Effector CD8-positive, alpha-beta T cell (primary cell): ENCODE results near the gene INMT.

ENCODE experiments used
- DNase-seq: peaks from one replicate; lab custom pipeline; 2025; lab: John Stamatoyannopoulos, UW

INMT gene

GRCh38 chr7:30780941-30781340, 29.0 kb downstream of the INMT start:
- DNase-seq = no peak

DNA sequence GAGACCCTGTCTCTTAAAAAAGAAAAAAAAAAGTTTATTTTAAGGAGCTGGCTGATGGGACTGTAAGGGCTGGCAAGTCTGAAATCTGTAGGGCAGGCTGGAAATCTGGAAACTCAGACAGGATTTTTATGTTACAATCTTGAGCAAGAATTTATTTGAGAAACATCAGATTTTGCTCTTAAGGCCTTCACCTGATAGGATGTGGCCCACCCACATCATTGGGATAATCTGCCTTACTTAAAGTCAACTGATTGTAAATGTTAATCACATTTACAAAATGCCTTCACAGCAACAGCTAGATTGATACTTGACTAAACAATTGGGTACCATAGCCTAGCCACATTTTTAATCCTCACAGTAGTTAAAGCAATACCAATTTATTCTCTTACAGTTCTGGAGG, 30.8 kb downstream of the INMT start:
- no peak for DNase-seq

- DNase-seq = no peak
Measured at GRCh38 chr7:30785786-30786185, 33.9 kb downstream of the INMT start.

- no peak for DNase-seq
Measured at GRCh38 chr7:30787486-30787885, 35.6 kb downstream of the INMT start.

- DNase-seq = no peak
Measured at GRCh38 chr7:30788640-30789333, 36.9 kb downstream of the INMT start.

- no peak for DNase-seq
Measured at GRCh38 chr7:30789334-30789711, 37.4 kb downstream of the INMT start.

GRCh38 chr7:30790356-30790755, 38.4 kb downstream of the INMT start:
- no peak for DNase-seq

DNA sequence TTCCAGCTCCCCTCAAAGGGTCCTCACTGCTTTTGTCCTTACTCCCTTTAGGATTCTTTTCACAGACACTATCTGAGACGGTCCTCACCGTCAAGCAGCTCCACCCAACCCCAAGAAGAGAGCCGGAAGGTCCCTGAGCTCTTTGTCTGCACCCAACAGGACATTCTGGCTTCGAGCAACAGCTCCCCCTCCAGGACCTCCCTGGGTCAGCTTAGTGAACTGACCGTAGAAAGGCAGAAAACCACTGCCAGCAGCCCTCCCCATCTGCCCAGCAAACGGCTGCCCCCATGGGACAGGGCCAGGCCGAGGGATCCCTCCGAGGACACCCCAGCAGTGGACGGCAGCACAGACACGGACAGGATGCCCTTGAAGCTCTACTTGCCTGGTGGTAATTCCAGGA, 39.2 kb downstream of the INMT start:
- no peak for DNase-seq

DNA sequence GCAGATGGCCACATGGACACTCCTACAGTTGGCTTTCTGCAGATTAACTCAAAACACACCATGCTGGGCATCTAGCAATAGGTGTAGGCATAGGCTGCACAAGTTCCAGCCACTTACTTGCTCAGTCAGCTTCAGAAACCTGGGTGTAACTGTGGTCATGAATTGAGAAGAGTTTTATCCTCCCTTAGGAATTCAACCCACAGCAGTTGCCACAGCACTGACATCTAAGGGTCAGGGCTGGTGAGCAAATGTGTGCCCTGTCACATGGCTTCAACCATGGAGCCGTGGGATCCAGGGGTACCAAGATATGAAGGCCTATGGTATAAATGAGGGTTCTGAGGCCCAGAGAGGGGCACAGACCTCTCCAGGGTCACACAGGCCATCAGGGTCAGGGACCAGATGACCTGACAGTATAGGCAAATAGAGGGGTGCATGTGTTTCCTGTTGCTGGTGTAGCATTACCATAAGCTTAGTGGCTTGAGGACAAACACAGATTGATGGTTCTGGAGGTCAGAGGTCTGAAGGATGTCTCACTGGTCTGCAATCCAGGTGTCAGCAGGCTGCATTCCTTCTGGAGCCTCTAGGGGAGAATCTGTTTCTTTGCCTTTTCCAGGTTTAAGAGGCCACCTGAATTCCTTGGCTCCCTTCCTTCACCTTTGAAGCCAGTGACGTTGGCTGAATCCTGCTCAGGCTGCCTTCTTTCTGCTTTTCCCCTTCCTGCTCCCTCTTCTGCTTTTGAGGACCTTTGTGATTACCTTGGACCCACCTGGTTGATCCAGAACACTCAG, 43.4 kb downstream of the INMT start:
- DNase-seq = no peak

GRCh38 chr7:30796105-30796869, 44.4 kb downstream of the INMT start:
- no peak for DNase-seq

GRCh38 chr7:30797176-30798040, 45.5 kb downstream of the INMT start:
- DNase-seq = no peak

DNA sequence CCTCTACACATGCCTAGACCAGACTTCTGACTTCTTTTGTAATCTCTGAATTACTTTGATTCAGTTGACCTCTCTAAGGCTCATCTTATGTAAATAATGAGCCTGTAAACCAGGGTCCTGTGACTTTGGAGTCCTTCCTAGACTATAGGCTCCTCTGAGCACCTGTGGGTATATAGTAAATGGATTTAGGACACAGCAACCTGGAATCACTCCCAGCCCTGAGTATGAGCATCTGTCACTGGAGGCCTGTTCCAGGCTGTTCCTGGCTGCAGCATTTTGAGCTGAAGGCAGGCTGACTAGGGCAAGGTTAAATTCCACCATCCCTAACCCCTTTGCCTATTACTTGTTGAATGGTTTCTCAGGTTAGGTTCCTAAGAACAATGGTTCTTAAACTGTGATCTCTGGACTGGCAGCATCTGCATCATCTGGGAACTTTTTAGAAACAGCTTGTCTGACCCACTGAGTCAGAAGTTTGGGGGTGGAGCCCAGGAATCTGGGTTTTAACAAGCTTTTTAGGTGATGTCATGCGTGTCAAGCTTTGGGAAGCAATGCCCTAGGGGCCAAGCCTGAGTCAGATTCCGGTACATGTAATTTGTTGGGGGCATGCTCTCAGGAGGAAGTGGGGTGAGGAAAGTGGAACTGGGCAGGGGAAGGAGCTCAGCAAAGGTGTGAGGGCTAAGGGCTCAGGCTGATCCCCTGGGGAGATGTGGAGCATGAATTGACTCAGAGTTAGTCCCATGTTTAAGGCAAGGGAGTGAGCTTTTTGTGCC, 47.5 kb downstream of the INMT start:
- no peak for DNase-seq

- DNase-seq = no peak
Measured at GRCh38 chr7:30799976-30800661, 48.2 kb downstream of the INMT start.

DNA sequence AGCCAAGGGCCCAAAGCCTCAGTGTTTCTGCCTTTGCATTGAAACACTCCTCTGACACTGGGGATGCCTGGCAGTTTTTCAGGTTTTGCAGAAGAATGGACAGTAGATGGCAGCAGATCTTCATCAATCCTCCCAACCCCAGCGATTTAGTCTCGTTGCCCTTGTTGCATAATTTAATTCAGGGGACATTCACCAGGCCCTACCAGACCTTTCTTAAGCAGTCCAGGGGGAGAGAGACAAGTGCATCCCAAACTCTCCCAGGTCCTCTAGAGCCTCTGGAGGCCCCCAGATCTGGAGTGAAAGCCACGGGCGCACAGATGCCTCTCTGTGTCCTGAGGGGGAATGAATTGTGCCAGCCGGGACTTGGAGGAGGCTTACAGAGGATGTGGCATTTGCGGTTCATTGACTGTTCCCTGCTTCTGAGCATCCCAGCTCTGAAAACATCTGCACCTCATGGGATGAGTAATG, 48.9 kb downstream of the INMT start:
- peak; percentile 1 for DNase-seq

- no peak for DNase-seq
Measured at GRCh38 chr7:30802812-30803211, 50.9 kb downstream of the INMT start.

DNA sequence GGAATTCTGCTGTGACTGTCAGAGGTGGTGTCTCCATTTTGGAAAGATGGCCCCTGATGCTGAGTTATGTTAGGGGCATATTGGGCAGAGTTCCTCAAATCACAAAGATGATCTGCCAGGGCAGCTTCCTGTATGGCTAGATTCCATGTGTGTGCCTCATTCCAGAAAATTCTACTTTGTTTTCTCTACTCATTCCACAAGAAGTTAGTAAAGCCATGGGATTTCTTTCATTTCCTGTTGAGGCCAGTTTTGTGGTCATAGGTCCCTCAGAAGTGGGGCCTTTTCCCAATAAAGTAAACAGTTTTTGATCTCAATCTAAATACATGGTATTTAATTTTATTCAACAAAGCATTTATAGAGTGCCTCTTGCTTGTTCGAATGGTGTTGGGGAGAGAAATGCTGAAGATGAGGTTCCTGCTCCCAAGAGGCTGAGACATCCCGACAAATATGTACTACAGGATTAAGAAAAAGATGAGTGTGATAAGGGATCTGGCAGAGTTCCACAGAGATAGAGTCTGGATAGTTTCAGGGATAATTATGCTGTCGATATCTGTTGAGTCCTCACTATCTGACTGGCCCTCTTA, 52.2 kb downstream of the INMT start:
- no peak for DNase-seq

DNA sequence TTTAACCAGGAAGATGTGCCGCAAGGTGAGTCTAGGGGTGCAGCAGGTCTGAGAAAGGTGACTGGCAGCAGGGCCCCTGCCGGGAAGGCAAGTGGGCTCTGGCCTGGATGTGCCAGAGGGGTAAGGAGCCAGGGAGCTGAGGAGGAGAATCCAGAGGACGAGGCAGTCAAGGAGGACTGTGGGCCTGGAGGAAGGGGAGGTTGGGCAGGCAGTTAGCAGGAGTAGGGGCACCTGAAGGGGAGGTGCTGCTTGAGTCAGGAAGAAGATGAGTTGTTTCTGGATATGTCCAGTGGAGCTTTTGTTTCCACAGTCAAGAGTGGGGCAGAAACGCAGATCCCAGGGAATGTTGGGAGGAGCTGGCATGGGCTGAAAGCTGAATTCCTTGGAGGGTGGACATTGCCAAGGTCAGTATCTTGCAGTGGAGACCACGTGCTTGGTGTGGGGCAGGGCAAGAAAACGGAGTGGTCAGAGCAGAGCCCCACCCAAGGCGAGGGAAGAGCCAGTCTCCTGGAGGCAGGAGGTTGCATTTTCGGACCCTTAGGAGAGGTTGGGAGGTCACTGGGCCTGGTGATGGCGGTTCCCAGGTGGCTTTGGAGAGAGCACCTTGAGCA, 53.3 kb downstream of the INMT start:
- no peak for DNase-seq

GRCh38 chr7:30805931-30806330, 54.0 kb downstream of the INMT start:
- no peak for DNase-seq
